Esophagus squamous epithelium (tissue), 5 donors: ENCODE data around the gene REEP1. TPM values are rescaled to one million over a fixed set of nuclear protein-coding genes. Genes with fewer than 3 reads are reported as not detected.
"Not testable (repeated sequence)": the region's sequence is repeated elsewhere in the genome, so short reads cannot be mapped to it uniquely, and the experiment has no call there.

ENCODE experiments used
- DNase-seq: peaks from one replicate; lab custom pipeline; 2025; lab: John Stamatoyannopoulos, UW
- H3K27ac ChIP-seq, 4 donors: fragments of 200-600 bp; sonication (generic); one replicate each; pipeline ENCODE4 v1.5.1; 2016 to 2019; ENCODE audit warnings: mild to moderate bottlenecking in 1 of 4
- H3K27me3 ChIP-seq, 4 donors: fragments of 200-600 bp; sonication (generic); 1 replicate in 3 of 4; 2 replicates in 1 of 4; pipeline versions ENCODE4 v1.5.1 to v1.6.0; 2017 to 2021; ENCODE audit warnings: antibody characterized with exemption in 1 of 4
- H3K36me3 ChIP-seq, 3 donors: fragments of 200-600 bp; sonication (generic); one replicate each; pipeline ENCODE4 v1.5.1; 2016 to 2019
- H3K4me1 ChIP-seq, 3 donors: fragments of 200-600 bp; sonication (generic); one replicate each; pipeline ENCODE4 v1.5.1; 2017 to 2019
- H3K4me3 ChIP-seq, 4 donors: fragments of 200-600 bp; sonication (generic); 1 replicate in 3 of 4; 2 replicates in 1 of 4; pipeline ENCODE4 v1.5.1; 2016 to 2019; ENCODE audit warnings: mild to moderate bottlenecking in 2 of 4, moderate library complexity in 1 of 4
- H3K9me3 ChIP-seq, 3 donors: fragments of 200-600 bp; sonication (generic); one replicate each; pipeline ENCODE4 v1.5.1; 2016 to 2019
- POLR2A ChIP-seq, 4 donors: fragments of 450-650 bp; IDR thresholded peaks; one replicate each; pipeline ENCODE4 v1.6.1; 2017; ENCODE audit warnings: antibody characterized with exemption in 4 of 4, mild to moderate bottlenecking in 4 of 4, moderate library complexity in 3 of 4
- WGBS, 2 donors: methylation state at CpG; one replicate each; pipeline ENCODE4 v1.1.5; 2018; 5-methylcytosine and 5-hydroxymethylcytosine counted together
- intact Hi-C: fragments of 100-400 bp; cut with DNase I; formaldehyde crosslinking; loops from one replicate; pipeline ENCODE4 v1.15.0; 2022
- total RNA-seq, 4 donors: library from RNA; depleted of rRNA; stranded (reverse); fragments of >200 nt; gene quantifications; one replicate each; pipeline ENCODE4 v1.1.0, GENCODE V29; 2016
- TF ChIP-seq, protein P1 (sequence below), 6 experiments: fragments of 450-650 bp in 4 of 6; fragments of 200-600 bp in 2 of 6; sonication (generic) in 2 of 6; IDR thresholded peaks; one replicate each; pipeline ENCODE4 v1.5.1; 2016 to 2019; ENCODE audit warnings: antibody characterized with exemption in 6 of 6, mild to moderate bottlenecking in 4 of 6, moderate library complexity in 4 of 6
- donor health status: DM: yes; HTN: yes; CAD: no.

REEP1 gene
- total RNA-seq, 4 donors from 2014 or later, result 0.83 to 10.3 (median 2.0) TPM

DNA sequence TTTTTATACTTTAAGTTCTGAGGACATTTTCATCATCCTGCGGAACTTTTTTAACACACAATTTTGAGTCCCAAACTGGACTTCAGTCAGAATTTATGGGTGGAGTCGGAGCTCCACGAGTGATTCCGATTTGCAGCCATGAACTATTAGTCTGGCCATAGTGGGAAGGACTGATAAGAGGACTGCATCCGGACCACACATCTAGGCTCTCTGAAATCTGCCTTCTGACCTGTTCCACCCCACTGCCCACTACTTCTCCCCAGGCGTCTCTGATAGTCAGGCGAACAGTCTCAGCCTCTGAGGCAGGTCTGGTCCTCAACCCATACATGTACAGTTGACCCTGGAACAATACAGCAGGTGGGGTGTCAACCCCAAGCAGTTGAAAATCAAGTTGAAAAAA lies 133.0 kb downstream of the REEP1 start:
- 80 to 82% methylated on average over 7 of the region's 7 CpGs for WGBS, 2 donors
- no peak for DNase-seq
- no peak overlapping the region for H3K4me3 ChIP-seq
- no peaks in the 10 kb centered on the region for H3K27me3 ChIP-seq
- H3K36me3 ChIP-seq, result peaks cover 7 to 44% (median 13%) of the 10 kb centered on the region in 3 donors
- no peaks in the 10 kb centered on the region for H3K9me3 ChIP-seq
- H3K4me1 ChIP-seq, result peaks cover 4 to 28% (median 12%) of the 10 kb centered on the region in 3 donors
- intact Hi-C loops, result no loop called here
- no peak for TF ChIP-seq POLR2A (IDR thresholded peaks at IDR 0.05)
- TF ChIP-seq, protein P1, sequence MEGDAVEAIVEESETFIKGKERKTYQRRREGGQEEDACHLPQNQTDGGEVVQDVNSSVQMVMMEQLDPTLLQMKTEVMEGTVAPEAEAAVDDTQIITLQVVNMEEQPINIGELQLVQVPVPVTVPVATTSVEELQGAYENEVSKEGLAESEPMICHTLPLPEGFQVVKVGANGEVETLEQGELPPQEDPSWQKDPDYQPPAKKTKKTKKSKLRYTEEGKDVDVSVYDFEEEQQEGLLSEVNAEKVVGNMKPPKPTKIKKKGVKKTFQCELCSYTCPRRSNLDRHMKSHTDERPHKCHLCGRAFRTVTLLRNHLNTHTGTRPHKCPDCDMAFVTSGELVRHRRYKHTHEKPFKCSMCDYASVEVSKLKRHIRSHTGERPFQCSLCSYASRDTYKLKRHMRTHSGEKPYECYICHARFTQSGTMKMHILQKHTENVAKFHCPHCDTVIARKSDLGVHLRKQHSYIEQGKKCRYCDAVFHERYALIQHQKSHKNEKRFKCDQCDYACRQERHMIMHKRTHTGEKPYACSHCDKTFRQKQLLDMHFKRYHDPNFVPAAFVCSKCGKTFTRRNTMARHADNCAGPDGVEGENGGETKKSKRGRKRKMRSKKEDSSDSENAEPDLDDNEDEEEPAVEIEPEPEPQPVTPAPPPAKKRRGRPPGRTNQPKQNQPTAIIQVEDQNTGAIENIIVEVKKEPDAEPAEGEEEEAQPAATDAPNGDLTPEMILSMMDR (IDR thresholded peaks at IDR 0.05), result no peak
- H3K27ac ChIP-seq, result no peak overlapping the region

DNA sequence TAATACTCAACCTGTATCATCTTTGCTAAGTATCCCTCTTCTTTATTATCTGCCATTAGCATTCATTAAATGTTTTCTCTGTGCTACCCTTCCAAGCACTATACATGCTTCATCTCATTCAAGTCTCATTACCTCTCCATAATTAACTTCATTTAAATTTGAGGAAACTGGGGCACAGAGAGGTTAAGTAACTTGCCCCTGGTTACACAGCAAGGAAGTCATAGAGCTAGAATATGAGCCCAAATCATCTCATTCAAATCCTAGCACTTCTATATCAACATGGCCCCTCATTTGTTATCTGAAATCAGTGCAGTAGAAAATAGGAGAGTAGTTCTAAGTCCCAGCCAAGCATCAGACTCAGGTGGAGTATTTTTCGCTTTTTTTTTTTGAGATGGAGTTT lies 133.8 kb downstream of the REEP1 start:
- H3K4me1 ChIP-seq, result peaks cover 4 to 33% (median 12%) of the 10 kb centered on the region in 3 donors
- no peak for TF ChIP-seq POLR2A (IDR thresholded peaks at IDR 0.05)
- TF ChIP-seq, protein P1 (IDR thresholded peaks at IDR 0.05), result no peak
- intact Hi-C loops, result no loop called here
- no peak for DNase-seq
- H3K27me3 ChIP-seq, result no peaks in the 10 kb centered on the region
- WGBS, 2 donors, result 88 to 100% methylated on average over 1 of the region's 1 CpG
- H3K9me3 ChIP-seq, result no peaks in the 10 kb centered on the region
- H3K36me3 ChIP-seq, result peaks cover 6 to 35% (median 13%) of the 10 kb centered on the region in 3 donors
- no peak overlapping the region for H3K4me3 ChIP-seq
- H3K27ac ChIP-seq, result no peak overlapping the region

DNA sequence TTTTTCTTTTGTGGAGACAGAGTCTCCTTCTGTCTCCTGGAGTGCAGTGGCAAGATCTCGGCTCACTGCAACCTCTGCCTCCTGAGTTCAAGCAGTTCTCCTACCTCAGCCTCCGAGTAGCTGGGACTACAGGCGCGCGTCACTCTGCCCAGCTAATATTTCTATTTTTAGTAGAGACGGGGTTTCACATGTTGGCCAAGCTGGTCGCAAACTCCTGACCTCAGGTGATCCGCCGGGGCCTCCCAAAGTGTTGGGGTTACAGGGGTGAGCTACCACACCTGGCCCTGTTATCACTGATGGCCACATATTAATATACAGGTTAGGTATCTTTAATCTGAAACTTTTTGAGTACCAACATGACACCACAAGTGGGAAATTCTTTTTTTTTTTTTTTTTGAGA lies 134.7 kb downstream of the REEP1 start:
- H3K4me1 ChIP-seq, result peaks cover 4 to 33% (median 12%) of the 10 kb centered on the region in 3 donors
- no peaks in the 10 kb centered on the region for H3K27me3 ChIP-seq
- peaks cover 0 to 26% (median 6%) of the 10 kb centered on the region in 3 donors for H3K36me3 ChIP-seq
- no peaks in the 10 kb centered on the region for H3K9me3 ChIP-seq
- DNase-seq, result no peak
- 76 to 84% methylated on average over 9 of the region's 9 CpGs for WGBS, 2 donors
- no peak overlapping the region for H3K27ac ChIP-seq
- TF ChIP-seq, protein P1 (IDR thresholded peaks at IDR 0.05), result no peak
- intact Hi-C loops, result no loop called here
- no peak overlapping the region for H3K4me3 ChIP-seq

DNA sequence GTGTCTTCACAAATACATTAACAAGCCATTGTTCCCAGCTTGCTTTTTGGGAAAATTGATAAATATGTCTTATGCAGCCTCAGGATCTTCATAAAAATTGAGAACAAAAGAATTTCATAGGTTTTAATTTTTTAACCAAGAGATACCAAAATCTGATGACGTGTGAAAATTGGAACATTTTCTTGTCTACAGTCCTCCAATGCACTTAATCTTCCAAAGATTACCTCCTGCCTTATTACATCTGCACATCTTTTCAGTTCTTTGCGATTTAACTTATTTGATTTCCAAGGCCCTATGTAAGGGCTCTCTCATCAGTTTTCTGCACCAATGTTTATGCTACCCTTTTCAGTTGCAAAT lies 135.1 kb downstream of the REEP1 start:
- DNase-seq, result no peak
- 76 to 84% methylated on average over 2 of the region's 2 CpGs for WGBS, 2 donors
- no peak for TF ChIP-seq POLR2A (IDR thresholded peaks at IDR 0.05)
- H3K4me1 ChIP-seq, result peaks cover 4 to 33% (median 12%) of the 10 kb centered on the region in 3 donors
- peaks cover 0 to 22% (median 4%) of the 10 kb centered on the region in 3 donors for H3K36me3 ChIP-seq
- no peaks in the 10 kb centered on the region for H3K27me3 ChIP-seq
- no peak overlapping the region for H3K4me3 ChIP-seq
- H3K27ac ChIP-seq, result no peak overlapping the region
- H3K9me3 ChIP-seq, result no peaks in the 10 kb centered on the region
- intact Hi-C loops, result no loop called here

DNA sequence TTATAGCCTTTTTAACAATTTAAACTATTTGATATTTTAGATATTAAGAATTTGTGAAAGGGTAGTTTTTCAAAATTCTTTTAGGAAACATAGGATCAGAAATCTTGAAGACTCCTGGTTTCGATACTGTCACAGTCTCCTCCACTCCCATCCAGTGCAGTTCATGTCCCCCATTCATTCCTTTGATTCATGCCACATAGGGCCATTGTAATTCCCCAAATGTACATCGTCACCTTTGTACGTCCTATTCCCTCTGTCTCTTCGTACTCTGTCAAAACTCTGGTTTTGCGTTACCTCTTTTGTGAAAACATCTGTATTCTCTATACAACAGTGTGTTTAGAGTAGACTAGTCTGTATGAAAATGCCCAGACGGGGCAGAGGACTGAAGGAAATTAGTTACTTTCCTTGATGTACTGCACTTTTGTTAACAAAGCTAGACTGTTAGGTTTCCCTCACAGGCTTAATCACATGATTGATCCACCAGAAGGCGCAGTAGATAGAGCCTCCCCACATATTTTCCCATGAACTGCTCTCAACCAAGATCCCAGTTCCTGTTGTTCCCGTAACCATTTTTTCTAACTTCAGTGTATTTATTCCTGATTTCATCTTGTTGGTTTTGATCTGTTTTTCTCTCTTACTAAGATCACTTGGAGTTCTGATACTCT lies 135.6 kb downstream of the REEP1 start:
- Histone ChIP-seq H3K27ac (no peak overlapping the region), H3K27me3 (no peaks in the 10 kb centered on the region)

DNA sequence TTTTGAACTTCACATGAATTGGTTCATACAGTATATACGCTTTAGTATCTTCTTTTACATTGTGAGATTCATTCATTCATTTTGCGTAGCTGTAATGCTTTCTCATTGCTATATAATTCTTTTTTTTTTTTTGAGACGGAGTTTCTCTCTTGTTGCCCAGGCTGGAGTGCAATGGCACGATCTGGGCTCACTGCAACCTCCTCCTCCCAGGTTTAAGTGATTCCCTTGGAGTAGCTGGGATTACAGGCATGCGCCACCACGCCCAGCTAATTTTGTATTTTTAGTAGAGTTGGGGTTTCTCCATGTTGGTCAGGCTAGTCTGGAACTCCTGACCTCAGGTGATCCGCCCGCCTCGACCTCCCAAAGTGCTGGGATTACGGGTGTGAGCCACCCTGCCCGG lies 136.9 kb downstream of the REEP1 start:
- H3K36me3 ChIP-seq, H3K9me3 ChIP-seq, DNase-seq, H3K27me3 ChIP-seq, intact Hi-C loops, H3K27ac ChIP-seq: not testable (repeated sequence)
- 76 to 80% methylated on average over 3 to 10 of the region's 11 CpGs for WGBS, 2 donors
- Histone ChIP-seq H3K4me1 (peaks cover 12 to 43% (median 19%) of the 10 kb centered on the region in 3 donors), H3K4me3 (peak overlapping the region in 1 of 4 donors; percentile 76)

More for the DNA sequence above, 135.6 kb downstream of the REEP1 start:
- Histone ChIP-seq H3K9me3 (no peaks in the 10 kb centered on the region), H3K4me1 (peaks cover 4 to 33% (median 12%) of the 10 kb centered on the region in 3 donors), H3K36me3 (peaks cover 0 to 17% (median 0%) of the 10 kb centered on the region in 3 donors), H3K4me3 (no peak overlapping the region)
- WGBS, 2 donors, result 70 to 85% methylated on average over 8 of the region's 8 CpGs
- TF ChIP-seq, protein P1 (IDR thresholded peaks at IDR 0.05), result no peak
- TF ChIP-seq POLR2A (IDR thresholded peaks at IDR 0.05), result no peak
- DNase-seq, result no peak
- intact Hi-C loops, result no loop called here
